ACHN (cell line): ENCODE data around the gene BTK.
"Not testable (repeated sequence)": the region's sequence is repeated elsewhere in the genome, so short reads cannot be mapped to it uniquely, and the experiment has no call there.

Source experiments
- DNase-seq: peaks from one replicate; pipeline ENCODE4 v3.0.0-alpha.2; 2015
- in situ Hi-C: cut with HindIII; loops from 2 replicates; pipeline ENCODE4 v1.10.0; 2017; ENCODE audit warnings: low sequenced_read_pairs, low pct_ligation_motif_present, low pct_unique_long_range_greater_than_20kb

BTK gene

DNA sequence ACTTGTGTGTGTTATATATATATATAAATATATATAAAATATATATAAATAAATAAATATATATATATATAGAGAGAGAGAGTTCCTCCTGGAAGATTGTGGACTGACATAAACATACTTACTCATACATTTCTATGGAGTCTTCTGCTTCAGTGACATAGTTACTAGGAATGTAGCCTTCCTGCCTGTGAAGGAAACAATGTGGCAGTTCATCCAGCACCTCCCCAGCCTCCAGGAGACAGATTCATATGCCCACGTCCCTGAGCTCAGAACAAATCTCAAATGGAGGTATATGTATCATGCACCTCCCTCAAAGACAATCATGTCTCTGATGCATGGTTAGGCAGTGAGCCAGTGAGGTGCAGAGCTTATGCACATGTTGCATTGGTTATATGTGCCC lies 26.0 kb downstream of the BTK start:
- in situ Hi-C loops: no loop called here

DNA sequence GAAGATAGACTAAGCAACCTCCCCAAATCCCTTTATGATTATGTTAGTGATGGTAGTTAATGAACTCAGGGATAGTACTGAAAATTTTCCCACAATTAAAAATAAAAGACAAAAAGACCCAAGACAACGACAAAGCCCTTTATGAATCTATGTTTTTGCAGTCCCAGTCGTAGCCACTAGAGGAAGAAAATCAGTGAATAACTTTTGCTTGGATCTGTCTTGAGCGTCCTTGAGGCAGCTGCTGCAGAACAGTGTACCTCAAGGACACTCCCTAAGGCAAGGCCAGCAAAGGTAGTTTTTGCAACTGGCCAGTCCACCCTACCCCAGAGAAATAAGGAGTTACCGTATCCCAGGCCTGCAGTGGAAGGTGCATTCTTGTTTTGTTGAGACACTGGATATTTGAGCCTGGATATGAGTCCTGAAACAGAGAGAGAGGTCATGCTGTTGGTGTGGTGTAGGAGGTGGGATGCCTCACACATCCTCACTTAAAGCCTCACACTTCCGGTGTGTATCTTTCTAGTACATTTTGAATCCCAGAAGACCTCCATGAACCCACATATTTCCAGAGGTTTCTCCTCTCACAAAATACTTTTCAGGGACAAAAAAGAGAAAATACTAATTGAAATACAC lies 28.7 kb downstream of the BTK start:
- in situ Hi-C loops: no loop called here
- peak; percentile 2 for DNase-seq

More for the DNA sequence above, 26.0 kb downstream of the BTK start:
- DNase-seq: no peak

DNA sequence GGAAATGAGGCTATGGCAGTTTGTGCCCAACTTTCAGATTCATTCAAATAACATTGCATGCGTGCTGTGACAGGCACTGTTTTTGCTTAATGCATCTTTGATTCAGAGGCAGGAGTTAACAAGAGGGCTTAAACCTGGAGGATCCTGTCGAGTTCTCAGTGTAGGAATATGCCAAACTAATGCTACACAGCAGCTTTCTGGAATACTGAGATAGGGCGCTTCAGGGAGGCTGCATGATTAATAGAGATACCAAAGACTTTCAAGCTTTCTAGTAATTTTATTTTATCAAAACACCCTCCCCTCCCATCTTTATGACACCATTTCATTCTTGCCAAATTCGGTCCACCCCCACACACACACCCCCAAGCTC lies 36.8 kb downstream of the BTK start:
- in situ Hi-C loops: no loop called here

DNA sequence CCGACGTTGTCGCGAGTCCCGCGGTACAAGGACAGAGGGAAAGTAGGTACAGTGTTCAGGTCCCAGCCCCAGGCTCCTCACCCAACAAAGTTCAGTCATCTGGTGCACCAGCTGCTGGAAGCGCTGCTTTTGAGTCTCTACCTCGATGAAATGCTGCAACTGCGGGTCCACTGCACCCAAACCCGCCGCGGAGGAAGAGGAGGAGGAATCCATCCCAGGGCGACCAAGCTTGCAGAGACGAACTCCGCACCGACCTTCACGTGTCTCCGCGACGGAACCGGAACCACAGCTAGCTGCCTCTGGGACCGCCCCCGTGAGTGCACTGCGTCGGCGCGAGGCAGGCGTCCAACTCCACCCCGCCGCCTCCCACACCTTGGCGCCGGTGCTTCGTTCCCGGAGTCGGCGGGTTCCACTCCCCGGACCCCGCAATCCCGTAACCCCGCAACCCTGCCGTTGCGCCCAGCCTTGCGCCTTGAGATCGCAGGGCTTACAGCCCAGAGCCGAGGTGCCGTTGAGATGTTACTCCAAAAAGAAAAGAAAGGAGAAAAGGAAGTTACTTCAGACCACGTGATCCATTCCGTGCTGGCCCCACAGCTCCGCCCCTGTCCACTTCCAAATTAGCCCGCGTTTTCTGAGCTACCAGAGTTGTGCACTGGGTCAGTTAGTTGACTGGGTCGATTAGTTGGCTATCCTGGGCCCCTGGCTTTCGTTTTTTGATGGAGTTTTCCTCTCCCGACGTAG lies 37.4 kb downstream of the BTK start, which contains the start of gene TIMM8A:
TIMM8A (minus strand) TSS at position 291 of the 741 bp plus-strand sequence; CDS start at position 213, 78 bp downstream.
- DNase-seq: peak; percentile 69
- in situ Hi-C loops: no loop called here

More for the DNA sequence above, 36.8 kb downstream of the BTK start:
- DNase-seq: no peak

DNA sequence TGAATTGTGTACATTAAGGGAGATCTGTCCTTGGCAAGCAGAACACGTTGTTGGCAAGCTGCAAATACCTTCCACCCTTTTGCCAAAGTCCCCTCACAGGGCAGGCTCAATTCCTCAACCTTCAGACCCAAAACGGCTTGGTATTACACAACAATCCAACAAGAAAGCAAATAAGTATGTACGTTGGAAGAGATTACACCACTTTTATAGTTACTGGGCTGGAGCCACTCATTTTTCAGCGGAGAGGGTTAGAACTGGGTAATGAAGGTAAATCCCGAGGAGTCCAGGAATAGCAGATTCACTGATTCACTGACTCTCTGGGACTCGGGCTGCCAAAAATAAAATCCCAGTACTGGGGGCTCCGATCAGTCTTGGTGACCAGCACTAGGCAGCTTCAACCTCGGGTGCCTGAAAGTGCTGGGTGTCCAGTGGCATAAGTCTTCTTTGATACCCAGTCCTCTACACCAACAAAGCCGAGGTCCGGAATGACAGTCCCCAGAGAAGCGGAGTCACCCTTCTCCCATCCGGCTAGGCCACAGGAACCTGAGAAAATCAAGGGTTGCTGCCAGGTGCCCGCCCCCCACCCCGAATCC lies 38.0 kb downstream of the BTK start:
- in situ Hi-C loops: no loop called here
- DNase-seq: peak; percentile 1

DNA sequence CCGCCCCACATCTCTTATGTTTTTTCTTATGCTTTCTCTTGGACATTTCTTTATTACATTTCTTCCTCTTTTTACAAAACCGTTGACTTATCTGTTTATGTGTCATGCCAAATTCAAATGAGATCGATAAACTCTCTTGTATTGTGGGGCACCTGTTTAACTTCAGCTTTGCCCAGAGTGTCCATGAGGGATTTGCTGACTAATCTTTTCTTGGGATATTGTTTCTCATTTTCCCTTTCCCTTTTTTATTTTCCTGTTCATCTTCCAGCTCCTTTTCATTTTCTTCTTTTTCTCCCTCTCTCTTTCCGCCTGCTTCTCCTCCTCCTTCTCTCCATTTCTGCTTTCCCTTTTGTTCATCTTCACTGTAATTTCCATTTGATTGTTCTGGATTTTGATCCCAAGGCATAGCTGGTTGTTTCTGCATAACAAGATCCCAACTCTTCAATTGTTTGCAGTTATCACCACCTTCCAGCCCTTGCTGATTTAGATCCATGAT lies 48.2 kb downstream of the BTK start:
- in situ Hi-C loops: no loop called here
- DNase-seq: no peak

DNA sequence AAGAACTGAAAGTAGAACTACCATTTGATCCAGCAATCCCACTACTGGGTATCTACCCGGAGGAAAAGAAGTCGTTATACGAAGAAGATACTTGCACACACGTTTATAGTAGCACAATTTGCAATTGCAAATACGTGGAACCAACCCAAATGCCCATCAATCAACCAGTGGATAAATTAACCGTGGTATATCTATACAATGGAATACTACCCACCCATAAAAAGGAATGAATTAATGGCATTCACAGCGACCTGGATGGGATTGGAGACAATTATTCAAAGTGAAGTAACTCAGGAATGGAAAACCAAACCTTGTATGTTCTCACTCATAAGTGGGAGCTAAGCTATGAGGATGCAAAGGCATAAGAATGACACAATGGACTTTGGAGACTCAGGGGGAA lies 51.7 kb downstream of the BTK start:
- DNase-seq, in situ Hi-C loops: not testable (repeated sequence)

DNA sequence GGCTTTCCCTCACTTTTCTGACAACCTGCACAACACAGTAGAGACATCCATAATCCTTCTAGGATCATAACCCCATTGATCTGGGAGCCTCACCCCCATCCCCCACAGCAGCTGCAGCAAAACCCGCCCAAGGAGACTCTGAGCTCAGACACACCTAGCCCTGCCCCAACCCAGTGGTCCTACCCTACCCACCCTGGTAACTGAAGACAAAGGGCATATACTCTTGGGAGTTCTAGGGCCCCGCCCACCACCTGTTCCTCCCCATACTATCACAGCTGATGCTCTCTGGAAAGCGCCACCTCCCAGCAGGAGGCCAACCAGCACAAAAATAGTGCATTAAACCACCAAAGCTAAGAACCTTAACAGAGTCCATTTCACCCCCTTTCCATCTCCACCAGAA lies 59.4 kb downstream of the BTK start:
- in situ Hi-C loops, DNase-seq: not testable (repeated sequence)

DNA sequence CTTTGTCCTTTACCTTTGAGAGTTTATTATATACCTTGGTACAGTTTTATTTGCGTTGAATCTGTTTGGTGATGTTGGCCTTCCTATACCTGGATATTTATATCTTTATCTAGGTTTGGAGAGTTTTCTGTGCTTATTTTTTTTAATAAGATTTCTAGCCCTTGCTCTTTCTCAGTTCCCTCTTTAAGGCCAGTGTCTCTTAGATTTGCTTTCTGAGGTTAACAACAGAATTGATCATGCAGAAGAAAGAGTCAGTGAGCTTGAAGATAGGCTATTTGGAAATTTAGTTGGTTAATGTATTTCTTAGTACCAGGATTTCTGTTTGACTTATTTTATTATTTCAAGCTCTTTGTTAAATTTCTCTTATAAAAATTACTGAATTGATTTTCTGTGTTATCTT lies 82.2 kb downstream of the BTK start:
- in situ Hi-C loops: no loop called here

More for the DNA sequence above, 82.2 kb downstream of the BTK start:
- no peak for DNase-seq
